ENCODE results near the gene ZFHX3. TPM values are rescaled to one million over a fixed set of nuclear protein-coding genes. Genes with fewer than 3 reads are reported as not detected.

Gene ZFHX3
- total RNA-seq, 2 experiments from 2014 or later, result 0.63 to 0.64 TPM

GRCh38 chr16:73048292-73049080 is 558 bp upstream of the ZFHX3 start:
- H3K27me3 Mint-ChIP-seq, result peaks cover 34% of the 10 kb centered on the region
- H3K27ac ChIP-seq (ENCODE audit: low read depth in 1 of 2, low read length in 2 of 2), result no peak overlapping the region
- no peak overlapping the region for H3K4me3 Mint-ChIP-seq
- ChIA-PET CTCF (no interaction called here), POLR2A (no interaction called here)
- H3K4me3 ChIP-seq (ENCODE audit: low read length), result no peak overlapping the region
- DNase-seq (no peak), ATAC-seq (ENCODE audit: poor library complexity) (no peak)
- H3K36me3 ChIP-seq (ENCODE audit: insufficient read depth, low read length), result no peaks in the 10 kb centered on the region
- peaks cover 7 to 29% of the 10 kb centered on the region in 2 experiments for H3K27me3 ChIP-seq (ENCODE audit: control insufficient read depth in 1 of 2, insufficient read depth in 2 of 2, low read length in 2 of 2)
- TF ChIP-seq CTCF (IDR thresholded peaks at IDR 0.05), result no peak
- no peaks in the 10 kb centered on the region for H3K4me1 Mint-ChIP-seq (ENCODE audit: low read depth)
- H3K36me3 Mint-ChIP-seq (ENCODE audit: low read depth), result no peaks in the 10 kb centered on the region
- peaks cover 5% of the 10 kb centered on the region for H3K4me1 ChIP-seq (ENCODE audit: insufficient read depth, low read length)
- H3K9me3 Mint-ChIP-seq, result no peaks in the 10 kb centered on the region
- H3K9me3 ChIP-seq (ENCODE audit: control insufficient read depth in 1 of 2, insufficient read depth in 1 of 2, low read length in 2 of 2), result no peaks in the 10 kb centered on the region
- intact Hi-C loops (cut with DNase I, micrococcal nuclease), result no loop called here
- no peak overlapping the region for H3K27ac Mint-ChIP-seq

- no peak for ATAC-seq (ENCODE audit: poor library complexity)
- no peak for TF ChIP-seq CTCF (IDR thresholded peaks at IDR 0.05)
- H3K36me3 ChIP-seq (ENCODE audit: insufficient read depth, low read length), result no peaks in the 10 kb centered on the region
- Mint-ChIP-seq H3K27ac (no peak overlapping the region), H3K27me3 (peaks cover 42% of the 10 kb centered on the region), H3K36me3 (ENCODE audit: low read depth) (no peaks in the 10 kb centered on the region), H3K4me3 (no peak overlapping the region), H3K9me3 (no peaks in the 10 kb centered on the region), H3K4me1 (ENCODE audit: low read depth) (no peaks in the 10 kb centered on the region)
- no peak overlapping the region for H3K27ac ChIP-seq (ENCODE audit: low read depth in 1 of 2, low read length in 2 of 2)
- POLR2A ChIA-PET, result no interaction called here
- peaks cover 7 to 22% of the 10 kb centered on the region in 2 experiments for H3K27me3 ChIP-seq (ENCODE audit: control insufficient read depth in 1 of 2, insufficient read depth in 2 of 2, low read length in 2 of 2)
- H3K9me3 ChIP-seq (ENCODE audit: control insufficient read depth in 1 of 2, insufficient read depth in 1 of 2, low read length in 2 of 2), result no peaks in the 10 kb centered on the region
- intact Hi-C loops (cut with DNase I, micrococcal nuclease), result no loop called here
- H3K4me3 ChIP-seq (ENCODE audit: low read length), result peak overlapping the region; percentile 37
- CTCF ChIA-PET, result no interaction called here
- no peak for DNase-seq
- peaks cover 5% of the 10 kb centered on the region for H3K4me1 ChIP-seq (ENCODE audit: insufficient read depth, low read length)
Measured at GRCh38 chr16:73047221-73047535, 750 bp downstream of the ZFHX3 start.

GRCh38 chr16:73046849-73047214 is 1.1 kb downstream of the ZFHX3 start:
- Histone ChIP-seq H3K27ac (ENCODE audit: low read depth in 1 of 2, low read length in 2 of 2) (no peak overlapping the region), H3K36me3 (ENCODE audit: insufficient read depth, low read length) (no peaks in the 10 kb centered on the region), H3K4me3 (ENCODE audit: low read length) (no peak overlapping the region), H3K4me1 (ENCODE audit: insufficient read depth, low read length) (peaks cover 5% of the 10 kb centered on the region), H3K9me3 (ENCODE audit: control insufficient read depth in 1 of 2, insufficient read depth in 1 of 2, low read length in 2 of 2) (no peaks in the 10 kb centered on the region), H3K27me3 (ENCODE audit: control insufficient read depth in 1 of 2, insufficient read depth in 2 of 2, low read length in 2 of 2) (peaks cover 7 to 22% of the 10 kb centered on the region in 2 experiments)
- intact Hi-C loops (cut with DNase I, micrococcal nuclease), result no loop called here
- Mint-ChIP-seq H3K27me3 (peaks cover 44% of the 10 kb centered on the region), H3K9me3 (no peaks in the 10 kb centered on the region), H3K27ac (no peak overlapping the region), H3K36me3 (ENCODE audit: low read depth) (no peaks in the 10 kb centered on the region), H3K4me3 (no peak overlapping the region), H3K4me1 (ENCODE audit: low read depth) (no peaks in the 10 kb centered on the region)
- ATAC-seq (ENCODE audit: poor library complexity) (no peak), DNase-seq (no peak)
- TF ChIP-seq CTCF (IDR thresholded peaks at IDR 0.05), result no peak
- CTCF ChIA-PET, result no interaction called here
- POLR2A ChIA-PET, result no interaction called here

Measured in CD4-positive, alpha-beta T cell (primary cell).